ENCODE measurements around the gene PPP1R9B. TPM values are rescaled to one million over a fixed set of nuclear protein-coding genes. Genes with fewer than 3 reads are reported as not detected.

PPP1R9B gene
- total RNA-seq, 3 donors from 2014 or later: 70.2 to 82.2 (median 76.6) TPM

DNA sequence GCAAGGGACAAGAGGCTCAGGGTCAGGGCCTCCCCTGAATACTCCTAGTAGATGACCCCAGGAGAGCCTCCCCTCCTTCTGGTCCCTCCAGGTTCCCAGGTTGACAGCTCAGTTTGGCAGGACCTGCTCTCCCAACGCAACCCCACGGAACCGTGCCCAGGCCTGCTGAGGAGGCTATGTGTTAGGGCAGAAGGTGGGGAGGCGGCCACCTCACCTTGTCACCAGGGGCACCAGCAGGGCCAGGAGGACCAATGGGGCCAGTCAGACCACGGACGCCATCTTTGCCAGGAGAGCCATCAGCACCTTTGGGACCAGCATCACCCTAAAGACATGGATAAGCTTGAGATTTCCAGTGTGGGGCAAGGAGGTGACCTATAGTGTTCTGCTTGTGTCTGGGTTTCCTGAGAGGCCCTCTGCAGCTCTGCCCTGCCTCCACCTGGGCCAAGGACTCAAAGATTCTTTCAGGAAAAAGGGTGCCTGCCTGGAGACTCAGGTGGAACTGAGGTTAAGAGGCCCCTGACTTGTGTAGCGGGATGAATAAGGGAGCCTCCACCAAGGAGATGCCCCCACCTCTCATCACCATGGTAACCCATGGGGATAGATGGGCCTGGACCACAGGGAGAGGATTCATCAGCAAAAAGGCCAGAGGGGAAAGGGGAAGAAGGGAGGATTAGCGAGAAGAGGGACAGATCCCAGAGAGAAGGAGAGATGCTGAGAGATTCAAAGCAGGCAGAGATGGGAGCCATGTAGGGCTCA, 40.3 kb upstream of the PPP1R9B start:
- no peaks in the 10 kb centered on the region for H3K9me3 Mint-ChIP-seq
- peak overlapping the region; percentile 28 for H3K4me3 Mint-ChIP-seq
- ATAC-seq (no peak), DNase-seq (no peak)
- H3K36me3 Mint-ChIP-seq (ENCODE audit: insufficient read depth): no peaks in the 10 kb centered on the region
- peaks cover 2% of the 10 kb centered on the region for H3K27me3 Mint-ChIP-seq (ENCODE audit: low read depth)
- no peaks in the 10 kb centered on the region for H3K4me1 Mint-ChIP-seq (ENCODE audit: low read depth)

DNA sequence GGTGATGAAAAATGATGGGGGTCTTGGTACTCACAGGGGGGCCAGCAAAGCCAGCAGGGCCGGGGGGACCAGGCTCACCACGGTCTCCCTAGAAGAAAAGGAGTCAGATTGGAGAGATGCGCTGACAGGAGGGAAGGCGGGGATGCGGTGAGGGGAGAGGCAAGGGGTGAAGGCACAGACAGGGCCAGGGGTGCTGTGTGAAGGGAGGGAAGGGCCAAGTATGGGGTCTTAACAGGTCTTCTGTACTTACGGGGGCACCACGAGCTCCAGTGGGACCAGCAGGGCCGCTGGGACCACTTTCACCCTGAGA, 39.8 kb upstream of the PPP1R9B start:
- Mint-ChIP-seq H3K4me1 (ENCODE audit: low read depth) (no peaks in the 10 kb centered on the region), H3K9me3 (no peaks in the 10 kb centered on the region), H3K27me3 (ENCODE audit: low read depth) (peaks cover 2% of the 10 kb centered on the region), H3K36me3 (ENCODE audit: insufficient read depth) (no peaks in the 10 kb centered on the region), H3K4me3 (no peak overlapping the region)
- no peak for ATAC-seq
- DNase-seq: no peak

DNA sequence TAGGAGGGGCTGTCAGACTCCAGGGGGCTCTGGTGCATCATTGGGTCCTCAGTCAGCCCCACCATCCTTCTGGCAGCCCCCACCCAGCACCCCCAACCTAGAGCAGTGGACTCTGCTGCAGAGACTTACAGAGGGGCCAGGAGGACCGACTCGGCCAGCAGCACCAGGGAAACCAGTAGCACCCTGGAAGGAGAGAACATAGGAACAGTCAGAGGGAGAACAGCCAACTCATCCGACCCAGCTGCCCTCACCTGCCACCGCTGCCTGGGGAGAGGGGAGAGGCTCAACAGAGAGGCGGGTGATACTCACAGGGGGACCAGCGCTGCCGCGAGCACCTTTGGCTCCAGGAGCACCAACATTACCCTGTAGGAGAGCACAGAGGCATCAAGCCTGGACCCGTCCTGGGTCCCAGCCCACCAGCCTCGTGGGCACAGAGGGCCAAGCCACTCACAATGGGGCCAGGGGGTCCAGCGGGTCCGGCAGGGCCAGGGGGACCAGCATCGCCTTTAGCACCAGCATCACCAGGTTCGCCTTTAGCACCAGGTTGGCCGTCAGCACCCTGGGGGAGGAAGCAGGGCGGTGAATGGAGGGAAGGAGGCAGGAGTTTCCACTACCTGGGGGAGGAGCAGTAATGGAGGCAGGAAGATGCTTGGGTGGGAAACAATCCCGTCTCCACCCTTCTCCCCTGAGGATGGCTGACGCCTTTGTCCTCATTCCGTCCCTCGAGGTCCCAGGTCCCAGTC, 39.2 kb upstream of the PPP1R9B start:
- no peak for DNase-seq
- Mint-ChIP-seq H3K27me3 (ENCODE audit: low read depth) (peaks cover 2% of the 10 kb centered on the region), H3K9me3 (no peaks in the 10 kb centered on the region), H3K36me3 (ENCODE audit: insufficient read depth) (no peaks in the 10 kb centered on the region), H3K4me1 (ENCODE audit: low read depth) (peaks cover under 1% of the 10 kb centered on the region), H3K4me3 (no peak overlapping the region)
- ATAC-seq: no peak

DNA sequence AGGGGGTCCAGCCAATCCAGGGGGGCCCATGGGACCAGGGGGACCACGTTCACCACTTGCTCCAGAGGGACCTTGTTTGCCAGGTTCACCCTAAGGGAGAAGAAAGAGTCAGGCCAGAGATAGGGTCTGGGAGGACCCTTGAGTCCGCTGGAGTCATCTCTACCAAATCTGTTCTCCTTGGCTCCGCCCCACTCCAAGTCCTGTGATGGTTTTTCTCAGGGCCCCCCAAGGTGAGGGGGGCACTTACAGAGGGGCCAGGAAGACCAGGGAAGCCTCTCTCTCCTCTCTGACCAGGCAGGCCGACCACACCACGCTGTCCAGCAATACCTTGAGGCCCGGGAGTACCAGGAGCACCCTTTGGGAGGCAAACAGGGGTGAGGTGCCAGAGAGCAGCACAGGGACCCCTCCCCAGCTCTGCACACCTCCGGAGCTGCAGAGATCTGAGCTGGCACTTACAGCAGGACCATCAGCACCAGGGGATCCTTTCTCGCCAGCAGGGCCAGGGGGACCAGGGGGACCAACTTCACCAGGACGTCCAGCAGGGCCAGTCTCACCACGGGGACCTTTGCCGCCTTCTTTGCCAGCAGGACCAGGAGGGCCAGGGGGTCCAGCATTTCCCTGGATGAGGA, 38.6 kb upstream of the PPP1R9B start:
- H3K36me3 Mint-ChIP-seq (ENCODE audit: insufficient read depth): no peaks in the 10 kb centered on the region
- peaks cover 4% of the 10 kb centered on the region for H3K4me1 Mint-ChIP-seq (ENCODE audit: low read depth)

DNA sequence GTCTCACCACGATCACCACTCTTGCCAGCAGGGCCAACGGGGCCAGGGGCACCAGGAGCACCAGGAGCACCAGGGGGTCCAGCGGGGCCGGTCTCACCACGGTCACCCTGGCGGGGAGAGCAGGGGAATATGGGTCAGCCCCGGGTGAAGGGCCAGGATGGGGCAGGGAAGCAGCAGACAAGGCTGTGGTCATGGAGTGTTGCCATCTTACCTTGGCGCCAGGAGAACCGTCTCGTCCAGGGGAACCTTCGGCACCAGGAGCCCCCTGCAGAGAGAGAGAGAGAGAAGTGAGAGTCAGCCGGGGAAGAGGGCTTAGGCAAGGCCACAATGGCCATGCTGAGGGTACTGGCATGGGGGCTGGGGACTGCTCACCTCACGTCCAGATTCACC, 38.0 kb upstream of the PPP1R9B start:
- Mint-ChIP-seq H3K9me3 (no peaks in the 10 kb centered on the region), H3K27me3 (ENCODE audit: low read depth) (peaks cover 2% of the 10 kb centered on the region), H3K4me3 (no peak overlapping the region), H3K36me3 (ENCODE audit: insufficient read depth) (no peaks in the 10 kb centered on the region), H3K4me1 (ENCODE audit: low read depth) (peaks cover 9% of the 10 kb centered on the region)
- ATAC-seq (no peak), DNase-seq (no peak)

More for the DNA sequence above, 38.6 kb upstream of the PPP1R9B start:
- ATAC-seq (no peak), DNase-seq (no peak)
- H3K27me3 Mint-ChIP-seq (ENCODE audit: low read depth): peaks cover 2% of the 10 kb centered on the region
- H3K9me3 Mint-ChIP-seq: no peaks in the 10 kb centered on the region
- H3K4me3 Mint-ChIP-seq: no peak overlapping the region

DNA sequence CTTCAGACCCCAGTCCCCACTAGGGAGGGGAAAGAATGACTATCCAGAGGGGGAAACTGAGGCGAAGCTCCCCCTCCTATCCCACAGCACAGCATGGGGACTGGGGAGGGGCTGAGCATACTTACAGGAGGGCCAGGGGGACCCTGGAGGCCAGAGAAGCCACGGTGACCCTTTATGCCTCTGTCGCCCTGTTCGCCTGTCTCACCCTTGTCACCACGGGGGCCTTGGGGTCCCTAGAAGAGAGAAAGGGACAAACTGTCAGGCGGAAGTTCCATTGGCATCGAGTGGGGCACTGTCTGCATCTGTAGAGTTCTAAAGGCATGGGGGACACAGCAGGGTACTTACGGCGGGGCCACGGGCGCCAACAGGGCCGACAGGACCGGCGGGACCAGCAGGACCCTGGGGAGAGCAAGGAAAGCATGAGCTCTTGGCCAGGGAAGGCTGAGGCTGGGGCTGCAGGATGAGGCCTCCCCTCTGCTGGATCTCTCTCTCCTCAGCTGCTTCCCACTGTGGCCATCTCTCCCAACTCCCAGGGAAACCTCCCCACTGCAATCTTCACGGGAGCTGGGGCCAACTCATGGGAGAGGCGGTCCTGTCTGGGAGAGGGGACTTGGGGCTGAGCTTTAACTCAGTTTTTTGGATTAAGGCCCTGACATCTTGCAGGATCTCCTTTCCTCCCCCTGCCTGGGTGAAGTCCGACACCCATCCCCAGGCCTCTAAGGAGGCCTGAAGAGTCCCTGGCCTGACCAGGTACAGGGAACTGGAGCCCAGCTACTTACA, 37.5 kb upstream of the PPP1R9B start:
- no peak for ATAC-seq
- Mint-ChIP-seq H3K9me3 (no peaks in the 10 kb centered on the region), H3K4me3 (no peak overlapping the region), H3K4me1 (ENCODE audit: low read depth) (peaks cover 14% of the 10 kb centered on the region), H3K27me3 (ENCODE audit: low read depth) (peaks cover 2% of the 10 kb centered on the region), H3K36me3 (ENCODE audit: insufficient read depth) (no peaks in the 10 kb centered on the region)
- DNase-seq: no peak

DNA sequence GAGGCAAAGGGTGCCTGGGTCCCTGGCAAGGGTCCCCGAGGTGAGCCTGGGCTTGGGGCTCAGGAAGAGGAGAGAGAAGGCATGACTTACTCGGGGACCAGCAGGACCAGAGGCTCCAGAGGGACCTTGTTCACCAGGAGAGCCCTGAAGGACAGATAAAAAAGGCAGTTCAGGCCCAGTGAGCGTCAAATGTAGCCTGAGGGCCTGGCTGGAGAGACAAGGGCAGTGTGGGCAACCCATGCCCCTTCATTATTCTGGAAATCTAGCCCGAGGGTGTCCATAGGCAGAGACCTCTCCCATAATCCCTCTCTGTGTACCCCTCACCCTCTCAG, 36.9 kb upstream of the PPP1R9B start:
- Mint-ChIP-seq H3K36me3 (ENCODE audit: insufficient read depth) (no peaks in the 10 kb centered on the region), H3K4me3 (no peak overlapping the region), H3K9me3 (no peaks in the 10 kb centered on the region), H3K4me1 (ENCODE audit: low read depth) (peaks cover 16% of the 10 kb centered on the region), H3K27me3 (ENCODE audit: low read depth) (peaks cover 2% of the 10 kb centered on the region)
- ATAC-seq (no peak), DNase-seq (no peak)

DNA sequence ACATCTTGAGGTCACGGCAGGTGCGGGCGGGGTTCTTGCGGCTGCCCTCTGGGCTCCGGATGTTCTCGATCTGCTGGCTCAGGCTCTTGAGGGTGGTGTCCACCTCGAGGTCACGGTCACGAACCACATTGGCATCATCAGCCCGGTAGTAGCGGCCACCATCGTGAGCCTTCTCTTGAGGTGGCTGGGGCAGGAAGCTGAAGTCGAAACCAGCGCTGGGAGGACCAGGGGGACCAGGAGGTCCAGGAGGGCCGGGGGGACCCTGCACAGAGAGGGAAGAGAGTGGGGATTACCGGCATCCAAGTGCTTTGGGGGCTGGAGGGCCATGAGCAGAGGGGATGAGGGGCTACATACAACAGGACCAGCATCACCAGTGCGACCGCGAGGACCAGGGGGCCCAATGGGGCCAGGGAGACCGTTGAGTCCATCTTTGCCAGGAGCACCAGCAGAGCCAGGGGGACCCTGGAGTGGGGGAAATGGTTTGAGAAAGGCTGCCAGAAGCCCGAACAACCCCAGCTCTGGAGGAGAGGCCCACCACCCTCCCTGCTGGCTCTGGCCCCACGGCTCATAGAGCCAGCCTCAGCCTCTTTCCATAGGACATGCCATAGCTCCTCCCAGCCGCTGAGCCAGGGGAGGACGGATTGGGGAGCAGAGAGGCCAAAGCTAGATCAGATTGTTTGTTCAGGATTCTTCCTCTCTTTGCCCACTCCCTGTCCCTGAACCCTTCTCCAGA, 36.4 kb upstream of the PPP1R9B start:
- Mint-ChIP-seq H3K36me3 (ENCODE audit: insufficient read depth) (no peaks in the 10 kb centered on the region), H3K27me3 (ENCODE audit: low read depth) (peaks cover 2% of the 10 kb centered on the region), H3K4me3 (no peak overlapping the region), H3K9me3 (no peaks in the 10 kb centered on the region), H3K4me1 (ENCODE audit: low read depth) (peaks cover 16% of the 10 kb centered on the region)
- DNase-seq (no peak), ATAC-seq (no peak)

DNA sequence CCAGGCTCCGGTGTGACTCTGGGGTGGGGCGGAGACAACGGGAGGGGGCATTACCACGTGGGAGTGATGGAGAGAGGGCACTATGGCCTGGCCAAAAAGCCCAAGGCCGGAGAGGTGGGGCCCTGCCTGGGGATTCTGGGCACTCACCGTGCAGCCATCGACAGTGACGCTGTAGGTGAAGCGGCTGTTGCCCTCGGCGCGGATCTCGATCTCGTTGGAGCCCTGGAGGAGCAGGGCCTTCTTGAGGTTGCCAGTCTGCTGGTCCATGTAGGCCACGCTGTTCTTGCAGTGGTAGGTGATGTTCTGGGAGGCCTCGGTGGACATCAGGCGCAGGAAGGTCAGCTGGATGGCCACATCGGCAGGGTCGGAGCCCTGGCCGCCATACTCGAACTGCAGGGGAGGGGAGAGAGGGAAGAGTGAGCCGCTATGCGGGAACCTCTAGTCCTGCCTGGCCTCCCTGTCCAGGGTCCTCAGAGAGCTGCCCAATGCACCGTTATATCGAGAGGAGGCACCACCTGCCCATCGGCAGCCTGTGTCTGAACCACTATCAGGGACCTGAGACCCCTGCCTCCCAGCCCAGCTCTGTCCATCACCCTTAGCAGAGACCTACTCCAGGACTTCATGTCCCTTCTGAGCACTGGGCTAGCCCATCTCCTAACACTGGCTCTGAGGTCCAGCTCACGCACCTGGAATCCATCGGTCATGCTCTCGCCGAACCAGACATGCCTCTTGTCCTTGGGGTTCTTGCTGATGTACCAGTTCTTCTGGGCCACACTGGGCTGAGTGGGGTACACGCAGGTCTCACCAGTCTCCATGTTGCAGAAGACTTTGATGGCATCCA, 35.4 kb upstream of the PPP1R9B start:
- no peak for ATAC-seq
- H3K27me3 Mint-ChIP-seq (ENCODE audit: low read depth): peaks cover 2% of the 10 kb centered on the region
- H3K9me3 Mint-ChIP-seq: no peaks in the 10 kb centered on the region
- peaks cover 16% of the 10 kb centered on the region for H3K4me1 Mint-ChIP-seq (ENCODE audit: low read depth)
- no peaks in the 10 kb centered on the region for H3K36me3 Mint-ChIP-seq (ENCODE audit: insufficient read depth)
- H3K4me3 Mint-ChIP-seq: no peak overlapping the region
- no peak for DNase-seq

DNA sequence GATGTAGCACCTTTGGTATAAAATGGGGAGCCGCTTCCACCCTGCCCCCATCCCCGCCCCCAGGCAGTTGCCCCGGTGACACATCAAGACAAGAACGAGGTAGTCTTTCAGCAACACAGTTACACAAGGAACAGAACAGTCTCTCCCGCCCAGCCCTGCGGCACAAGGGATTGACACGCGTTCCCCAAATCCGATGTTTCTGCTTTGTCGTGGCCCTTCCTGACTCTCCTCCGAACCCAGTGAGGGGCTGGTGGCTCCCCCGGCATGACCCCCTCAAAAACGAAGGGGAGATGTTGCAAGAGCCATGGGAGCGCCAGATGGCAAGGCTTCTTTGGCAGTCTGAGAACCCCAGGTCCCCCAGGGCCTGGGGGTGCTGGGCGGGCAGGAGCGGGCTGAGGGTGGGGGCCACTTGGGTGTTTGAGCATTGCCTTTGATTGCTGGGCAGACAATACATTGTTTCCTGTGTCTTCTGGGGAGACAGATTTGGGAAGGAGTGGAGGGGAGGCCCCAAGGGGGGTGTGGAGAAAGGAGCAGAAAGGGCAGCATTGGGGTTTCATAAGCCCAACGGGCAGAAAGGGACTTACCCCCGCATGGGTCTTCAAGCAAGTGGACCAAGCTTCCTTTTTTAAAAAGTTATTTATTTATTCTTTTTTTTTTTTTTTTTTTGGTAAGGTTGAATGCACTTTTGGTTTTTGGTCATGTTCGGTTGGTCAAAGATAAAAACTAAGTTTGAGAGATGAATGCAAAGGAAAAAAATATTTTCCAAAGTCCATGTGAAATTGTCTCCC, 34.3 kb upstream of the PPP1R9B start:
- Mint-ChIP-seq H3K27me3 (ENCODE audit: low read depth) (peaks cover 2% of the 10 kb centered on the region), H3K36me3 (ENCODE audit: insufficient read depth) (no peaks in the 10 kb centered on the region), H3K4me1 (ENCODE audit: low read depth) (peaks cover 16% of the 10 kb centered on the region), H3K9me3 (no peaks in the 10 kb centered on the region), H3K4me3 (no peak overlapping the region)
- ATAC-seq: no peak
- DNase-seq: no peak

DNA sequence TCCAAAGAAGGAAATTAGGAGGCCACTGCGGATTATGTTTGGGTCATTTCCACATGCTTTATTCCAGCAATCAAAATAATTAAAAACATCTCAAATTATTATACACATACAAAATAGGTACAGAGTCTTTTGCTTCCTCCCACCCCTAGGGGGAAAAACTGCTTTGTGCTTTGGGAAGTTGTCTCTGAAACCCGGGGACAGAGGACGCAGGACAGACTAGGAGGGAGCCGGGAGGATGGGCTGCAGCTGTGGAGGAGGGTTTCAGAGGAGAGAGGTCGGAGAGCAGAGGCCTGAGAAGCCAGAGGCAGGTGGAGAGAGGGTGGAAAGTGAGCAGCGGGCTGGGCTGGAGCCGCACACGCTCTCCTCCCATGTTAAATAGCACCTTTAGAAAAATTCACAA, 33.6 kb upstream of the PPP1R9B start:
- ATAC-seq (no peak), DNase-seq (no peak)
- Mint-ChIP-seq H3K27me3 (ENCODE audit: low read depth) (peaks cover 2% of the 10 kb centered on the region), H3K4me1 (ENCODE audit: low read depth) (peaks cover 16% of the 10 kb centered on the region), H3K4me3 (peak overlapping the region; percentile 30), H3K9me3 (no peaks in the 10 kb centered on the region), H3K36me3 (ENCODE audit: insufficient read depth) (no peaks in the 10 kb centered on the region)

DNA sequence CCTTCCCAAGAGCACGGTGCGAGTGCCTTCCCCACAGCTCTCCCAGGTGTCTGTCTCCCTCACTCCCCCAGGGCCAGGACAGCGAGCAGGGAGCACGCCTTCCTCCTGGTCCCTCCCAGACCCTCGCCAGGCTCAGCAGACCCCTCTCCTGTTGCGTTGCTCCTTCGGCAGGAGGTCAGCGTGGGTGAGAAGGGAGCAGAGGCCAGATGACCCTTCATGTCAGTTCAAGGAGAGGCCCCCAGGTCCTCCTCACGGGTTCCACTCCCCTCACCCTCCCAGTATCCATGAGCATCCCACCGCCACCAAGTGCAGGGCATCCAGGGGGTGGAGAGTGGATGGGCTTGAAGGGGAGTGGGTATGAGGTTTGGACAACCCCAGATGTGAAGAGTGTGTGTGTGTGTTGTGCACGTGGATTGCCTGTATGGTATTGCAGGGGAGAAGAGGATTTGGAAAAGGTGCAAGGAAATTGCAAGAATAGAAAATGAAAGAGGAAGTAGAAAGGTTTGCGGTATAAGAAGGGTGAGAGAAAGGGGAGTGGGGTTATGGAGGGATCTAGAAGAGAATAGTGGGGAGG, 33.0 kb upstream of the PPP1R9B start:
- Mint-ChIP-seq H3K27me3 (ENCODE audit: low read depth) (peaks cover 2% of the 10 kb centered on the region), H3K4me1 (ENCODE audit: low read depth) (peaks cover 20% of the 10 kb centered on the region), H3K4me3 (peak overlapping the region; percentile 30), H3K36me3 (ENCODE audit: insufficient read depth) (no peaks in the 10 kb centered on the region), H3K9me3 (no peaks in the 10 kb centered on the region)
- DNase-seq (no peak), ATAC-seq (no peak)

Measured in activated T-cell treated with anti-CD3 and anti-CD28 coated beads, Interleukin-2, amount 50 U/mL, for 4 hours (primary cell).